Activated CD4-positive, alpha-beta T cell treated with anti-CD3 and anti-CD28 coated beads, Interleukin-2, amount 50 U/mL, for 16 hours (primary cell): ENCODE measurements around the gene AXIN2.

ENCODE experiments used
- DNase-seq: peaks from one replicate; pipeline ENCODE4 v3.0.0-alpha.2; 2020

The AXIN2 gene

DNA sequence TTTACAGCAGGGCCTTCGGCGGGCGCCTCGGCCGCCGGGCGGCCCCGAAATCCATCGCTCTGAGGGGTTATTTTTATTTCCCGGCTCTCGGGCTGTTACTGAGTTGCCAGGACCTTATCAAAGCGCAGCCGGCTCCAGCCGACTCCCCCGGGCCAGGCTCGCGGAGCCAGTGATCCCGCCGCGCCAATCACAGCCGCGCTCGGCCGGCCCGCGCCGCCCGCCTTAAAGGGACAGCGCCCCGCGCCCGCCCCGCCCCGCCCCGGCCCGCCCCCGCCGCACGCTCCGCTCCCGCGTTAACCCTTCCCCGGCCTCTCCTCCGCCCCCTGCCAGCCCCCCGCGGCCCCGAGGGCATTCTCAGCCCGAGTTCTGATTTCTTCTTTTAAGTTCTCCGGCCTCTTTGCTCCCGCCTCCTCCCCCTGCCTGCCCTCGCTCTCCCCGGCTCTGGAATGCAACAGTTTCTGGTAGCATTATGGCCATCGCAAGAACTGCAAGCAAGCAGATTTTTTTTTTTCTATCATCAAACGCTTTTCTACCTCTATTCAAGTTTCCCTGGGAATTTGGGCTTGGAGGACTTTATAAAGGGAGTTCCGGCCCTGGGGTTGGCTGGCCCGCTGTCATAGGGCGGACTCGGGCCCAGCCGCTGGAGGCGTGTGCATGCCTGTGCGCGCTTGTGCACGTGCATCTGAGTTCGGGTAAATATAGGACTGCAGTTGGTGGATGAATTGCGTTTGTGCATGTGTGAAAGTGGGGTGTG, at the start of gene AXIN2:
Gene AXIN2 (minus strand): TSS at position 197 of the 754 bp plus-strand sequence. CDS start 3,028 bp downstream, outside the sequence.
- DNase-seq = peak; percentile 85

GRCh38 chr17:65609749-65610148, 48.3 kb upstream of the AXIN2 start:
- DNase-seq = no peak

DNA sequence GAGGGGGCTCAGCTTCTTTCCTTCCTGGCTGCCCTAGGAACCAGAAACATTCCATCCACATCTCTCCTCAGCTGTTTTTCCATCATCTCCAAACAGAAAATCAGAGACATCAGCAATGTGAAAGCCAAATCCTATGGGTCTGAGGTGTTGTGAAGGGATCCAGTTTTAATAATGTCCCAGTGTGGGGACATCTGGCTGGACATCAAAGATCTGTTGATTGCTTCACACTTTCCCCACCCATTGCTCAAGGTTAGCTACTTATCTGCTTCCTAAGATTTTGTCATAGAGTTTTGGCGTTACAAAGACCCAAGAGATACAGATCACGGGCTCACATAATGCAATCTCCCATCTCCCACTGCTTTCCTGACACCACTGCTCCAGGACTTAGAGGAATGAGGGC, 47.8 kb upstream of the AXIN2 start:
- no peak for DNase-seq

DNA sequence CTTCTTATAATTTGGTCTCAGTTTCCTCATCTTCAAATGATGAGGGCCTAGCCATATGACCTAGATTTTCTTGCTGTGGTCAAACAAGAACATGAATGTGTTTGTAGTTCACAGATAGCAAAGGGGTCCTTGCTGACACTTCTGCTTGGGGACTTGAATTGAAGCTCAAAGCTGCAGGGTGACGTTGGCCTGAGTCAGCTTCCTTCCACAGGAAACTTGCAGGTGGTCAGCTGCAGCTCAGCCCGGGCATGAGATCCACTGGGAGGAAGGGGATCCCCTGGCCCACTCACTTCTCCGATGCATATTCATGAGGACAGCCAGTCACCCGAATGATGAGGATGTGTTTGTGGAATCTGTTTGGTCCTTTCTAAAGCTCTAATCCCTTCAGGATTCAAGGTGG, 42.6 kb upstream of the AXIN2 start:
- DNase-seq = no peak

- no peak for DNase-seq
Measured at GRCh38 chr17:65601881-65602280, 40.4 kb upstream of the AXIN2 start.

- DNase-seq = no peak
Measured at GRCh38 chr17:65601145-65601544, 39.7 kb upstream of the AXIN2 start.

GRCh38 chr17:65600518-65600917, 39.1 kb upstream of the AXIN2 start:
- DNase-seq = no peak

- DNase-seq = no peak
Measured at GRCh38 chr17:65599650-65600049, 38.2 kb upstream of the AXIN2 start.

DNA sequence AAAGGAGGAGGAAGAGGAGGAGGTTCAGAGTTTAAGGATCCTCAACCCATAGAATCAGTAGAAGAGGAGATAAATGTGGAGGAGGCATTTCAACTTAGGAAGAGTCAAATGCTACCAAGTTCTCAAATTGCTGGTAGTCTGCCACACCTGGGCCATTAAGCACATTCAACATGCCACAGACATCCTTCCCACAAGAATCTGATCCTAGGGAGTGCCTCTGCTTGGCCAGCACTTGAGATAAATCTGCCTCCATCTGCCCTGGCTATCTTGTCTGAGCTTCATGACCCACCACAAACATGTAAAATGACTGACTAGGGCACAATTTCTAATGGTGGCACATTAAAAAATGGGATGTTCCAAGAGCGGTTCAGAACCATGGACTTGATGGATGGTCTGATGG, 37.3 kb upstream of the AXIN2 start:
- no peak for DNase-seq

DNA sequence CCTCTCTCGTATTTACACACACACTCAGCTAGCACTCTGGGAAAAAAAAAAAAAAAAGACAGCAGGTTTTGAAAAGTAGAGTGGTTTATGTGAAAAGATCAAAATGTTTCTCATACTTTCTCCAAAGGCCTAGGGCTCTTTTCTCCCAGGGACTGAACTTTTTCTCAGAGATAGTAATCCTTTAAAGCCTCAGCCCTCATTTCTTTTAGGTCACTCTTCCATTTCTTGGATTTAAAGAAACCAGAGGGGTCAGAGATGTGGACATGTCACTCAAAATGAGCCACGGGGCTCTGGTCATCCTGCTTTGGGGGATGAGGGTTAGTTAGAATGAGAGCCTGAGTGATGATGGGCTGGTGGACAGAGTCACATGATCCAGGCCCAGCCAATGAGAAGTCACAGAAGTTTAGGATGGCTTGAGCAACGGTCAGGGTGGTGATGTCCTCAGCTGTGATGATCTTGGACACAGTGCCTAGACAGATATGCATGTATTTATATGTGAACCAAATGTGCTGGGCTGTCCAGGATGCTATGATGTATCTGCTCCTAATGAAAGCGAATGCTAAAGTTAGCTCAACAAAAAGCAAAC, 33.7 kb upstream of the AXIN2 start:
- no peak for DNase-seq

DNA sequence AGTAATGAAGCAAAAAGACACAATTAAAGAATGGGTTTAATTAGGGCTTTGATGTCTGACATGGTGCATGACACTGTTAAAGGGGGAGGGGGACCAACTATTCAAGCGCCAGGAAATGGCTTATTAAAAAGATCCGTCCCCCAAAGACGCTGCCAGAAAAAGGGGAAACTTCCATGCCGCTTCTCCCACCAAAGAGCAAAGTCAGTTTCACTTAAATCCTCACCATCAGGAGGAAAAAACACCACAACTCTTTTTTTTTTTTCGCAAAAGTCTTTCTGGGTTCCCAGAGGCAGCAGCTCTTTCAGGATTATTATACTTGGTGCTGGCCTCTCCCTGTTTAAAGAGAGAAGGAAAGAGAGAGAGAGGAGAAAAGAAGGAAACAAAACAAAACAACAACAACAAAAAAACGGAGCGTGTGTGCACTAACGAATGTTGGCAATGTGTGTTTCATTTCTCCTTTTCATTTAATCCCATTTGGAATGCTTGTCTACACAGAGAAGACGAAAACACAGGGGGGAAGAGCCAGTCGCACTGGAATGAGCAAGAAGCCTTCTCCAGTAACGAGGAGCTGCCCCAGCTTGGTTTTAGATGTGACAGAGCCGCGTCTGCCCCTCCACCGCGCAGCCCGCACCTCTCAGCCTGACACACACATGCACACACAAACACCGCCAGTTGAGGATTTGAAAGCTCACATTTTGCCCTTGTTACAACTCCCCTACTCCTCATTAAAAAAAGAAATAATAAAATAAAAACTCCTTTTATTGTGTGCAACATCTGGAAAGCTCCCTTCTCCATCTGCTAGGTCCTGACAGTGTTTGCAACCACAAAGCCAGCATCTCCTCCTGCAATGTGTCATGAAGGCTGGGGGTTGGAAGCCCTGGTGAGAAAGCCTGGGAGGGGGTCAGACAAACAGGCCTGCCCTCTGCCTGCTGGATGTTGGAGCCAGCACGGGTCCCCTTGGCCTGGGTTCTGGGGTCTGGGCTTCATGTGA, 32.7 kb upstream of the AXIN2 start:
- no peak for DNase-seq

- no peak for DNase-seq
Measured at GRCh38 chr17:65593092-65593854, 31.8 kb upstream of the AXIN2 start.

DNA sequence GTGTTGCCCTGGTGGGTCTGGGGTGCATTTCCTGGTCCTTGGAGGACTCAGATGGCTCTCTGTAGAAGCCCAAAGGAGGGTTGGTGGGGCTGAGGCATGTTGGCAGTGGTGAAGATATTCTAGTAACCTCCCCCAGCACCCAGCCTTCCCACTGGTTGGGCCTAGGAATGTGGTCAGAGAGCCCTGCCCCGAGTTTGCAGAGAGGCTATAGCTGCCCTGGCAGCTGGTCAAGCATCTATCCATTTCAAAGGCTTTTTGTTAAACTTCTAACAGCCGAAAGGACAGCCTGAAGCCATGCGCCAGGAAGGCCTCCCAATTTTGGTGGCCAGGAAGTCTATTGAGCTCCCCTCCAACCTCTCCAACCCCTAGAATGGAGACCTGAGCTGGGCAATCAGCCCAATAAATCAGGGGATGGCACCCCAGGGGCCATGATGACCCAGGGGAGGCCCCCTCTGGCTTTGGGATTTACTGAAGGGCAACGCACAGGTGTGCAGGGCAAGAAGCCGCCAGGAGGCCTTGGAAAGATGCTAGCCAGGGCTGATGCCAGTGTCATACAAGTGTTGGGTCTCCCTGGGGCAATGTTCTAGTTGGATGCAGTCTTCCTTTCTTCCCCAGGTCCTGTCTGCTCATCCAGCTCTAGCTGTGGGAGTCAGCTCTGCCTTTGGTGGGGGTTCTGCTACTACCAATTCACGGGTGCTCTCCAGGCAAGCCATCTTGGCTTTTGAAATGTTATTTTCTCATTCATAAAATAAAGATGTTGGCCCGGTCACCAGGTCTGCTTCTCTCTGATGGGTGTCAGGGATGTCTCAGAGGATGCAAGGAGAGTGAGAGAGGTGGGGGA, 30.9 kb upstream of the AXIN2 start:
- DNase-seq = no peak

DNA sequence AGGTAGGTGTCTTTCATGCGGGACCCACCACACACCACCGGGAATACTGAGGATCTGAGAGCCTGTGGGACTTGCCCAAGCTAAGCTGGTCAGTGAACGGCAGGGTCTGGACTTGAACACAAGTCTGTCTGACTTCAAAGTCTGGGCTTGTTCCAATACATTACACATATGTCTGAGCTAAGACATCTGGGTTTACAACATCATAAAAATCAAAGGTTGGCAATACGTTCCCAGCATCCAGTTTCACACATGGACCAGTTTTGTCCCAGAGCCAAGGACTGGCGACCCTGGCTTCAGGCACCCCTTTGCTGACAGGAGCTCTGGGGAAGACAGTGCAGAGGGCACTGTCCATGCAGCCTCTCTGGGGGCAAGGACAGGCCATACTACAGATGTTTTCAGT, 27.9 kb upstream of the AXIN2 start:
- DNase-seq = no peak

GRCh38 chr17:65588181-65588808, 26.8 kb upstream of the AXIN2 start:
- no peak for DNase-seq

DNA sequence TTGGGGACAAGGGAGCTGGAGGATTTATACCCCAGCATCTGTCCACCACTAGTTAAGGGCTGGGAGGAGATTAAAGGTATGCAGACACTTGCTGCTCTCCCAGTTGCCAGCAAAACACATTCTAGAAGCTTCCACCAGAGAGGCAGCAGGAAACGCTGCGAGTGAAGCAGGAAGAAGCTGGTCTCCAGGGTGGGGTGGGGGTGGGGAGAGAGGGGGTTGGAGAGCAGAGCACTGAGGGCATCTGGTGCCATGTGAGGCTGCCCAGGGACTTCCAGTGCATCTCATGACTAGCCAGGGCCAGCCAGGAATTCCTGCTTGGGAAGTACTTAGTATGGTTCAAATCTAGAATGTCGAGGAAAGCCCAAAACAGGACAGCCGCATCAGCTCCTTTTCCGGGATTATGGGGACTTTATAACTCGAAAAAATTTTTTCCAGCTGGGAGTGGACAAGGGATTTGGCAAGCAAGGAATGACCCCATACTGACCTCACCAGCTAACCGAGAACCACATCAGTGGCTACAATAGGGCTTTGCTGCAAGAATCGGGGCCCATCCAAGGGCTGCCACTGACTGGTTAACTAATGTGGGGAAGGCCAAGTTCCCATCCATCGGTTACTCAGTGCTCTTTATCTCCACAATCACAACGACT, 26.2 kb upstream of the AXIN2 start:
- DNase-seq = no peak

- no peak for DNase-seq
Measured at GRCh38 chr17:65586899-65587298, 25.5 kb upstream of the AXIN2 start.

DNA sequence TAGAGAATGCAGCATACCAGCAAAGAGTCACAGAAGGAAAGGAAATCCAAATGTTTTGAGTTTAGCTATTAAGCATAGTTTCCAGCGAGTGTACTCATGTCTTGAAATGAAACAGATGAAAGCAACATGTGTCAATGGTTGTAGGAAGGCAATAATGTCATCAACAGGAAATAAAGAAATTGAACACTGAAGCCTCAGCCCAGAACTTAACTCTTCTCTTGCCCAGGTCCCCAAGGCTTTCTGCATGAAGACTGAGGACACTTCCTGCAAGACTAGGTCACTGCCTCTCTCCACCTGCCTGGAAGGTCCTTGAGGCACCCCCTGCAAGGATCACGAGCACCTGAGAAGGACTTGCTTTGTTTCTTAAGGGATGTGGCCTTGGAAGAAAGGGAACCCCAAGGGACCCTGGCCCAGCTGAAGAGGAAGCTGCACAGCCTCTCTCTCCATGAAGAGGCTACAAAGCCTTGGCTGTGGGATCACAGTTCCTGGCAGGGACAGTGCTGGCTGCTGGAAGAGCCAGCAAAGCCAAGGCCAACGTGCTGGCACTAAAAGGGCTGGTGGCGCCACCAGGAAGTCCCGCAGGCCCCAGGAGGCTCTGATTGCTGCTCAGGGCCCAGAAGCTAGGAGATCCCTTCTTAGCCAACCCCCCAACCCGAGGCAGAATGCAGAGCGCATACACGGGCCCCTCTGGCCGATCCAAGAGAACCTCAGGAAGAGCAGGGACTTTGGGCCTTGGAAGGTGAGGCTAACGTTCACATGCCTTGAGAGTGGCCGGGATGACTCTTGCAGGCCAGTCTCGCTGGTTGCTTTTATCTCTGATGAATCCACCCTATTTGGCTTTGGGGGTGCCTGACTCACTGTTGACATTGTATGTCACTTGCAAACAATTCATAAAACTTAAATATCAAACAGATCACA, 23.4 kb upstream of the AXIN2 start:
- peak; percentile 26 for DNase-seq

GRCh38 chr17:65583921-65584603, 22.6 kb upstream of the AXIN2 start:
- DNase-seq = no peak
